GM12878 (cell line): Measurements from ENCODE around the gene UNC93A. TPM values are rescaled to one million over a fixed set of nuclear protein-coding genes. Genes with fewer than 3 reads are reported as not detected.

Experiments used
- ATAC-seq: fragments of 200-7000 bp; cut with Tn5 transposase; 3 replicates; pipeline ENCODE4 v1.9.1; 2020; ENCODE audit warnings: mild to moderate bottlenecking, moderate library complexity
- BruUV-seq: library from RNA; stranded (reverse); fragments of 400-500 nt; replicated peaks from 2 replicates; lab custom pipeline; 2021; lab: Mats Ljungman, UMichigan
- CTCF ChIA-PET: fragments of 300-600 bp; sonication (Branson Sonifier 250); formaldehyde crosslinking; extraction: SDS; loops from one replicate; lab custom pipeline; 2021; ENCODE audit warnings: inconsistent platforms; lab: Yijun Ruan, JAX
- POLR2A ChIA-PET: fragments of 350-600 bp; formaldehyde crosslinking; extraction: SDS; loops from one replicate; lab custom pipeline; 2021; ENCODE audit warnings: inconsistent platforms; lab: Charles Lee
- RAD21 ChIA-PET: fragments of 300-600 bp; sonication (Branson Sonifier 250); formaldehyde crosslinking; loops from one replicate; lab custom pipeline; 2023; ENCODE audit warnings: antibody characterized with exemption; ENCODE audit not compliant: unreplicated experiment; lab: Charles Lee
- SMC1A ChIA-PET: fragments of 300-600 bp; sonication (Branson Sonifier 250); formaldehyde crosslinking; loops from one replicate; lab custom pipeline; 2023; ENCODE audit not compliant: unreplicated experiment, uncharacterized antibody; lab: Charles Lee
- DNase-seq: peaks from one replicate; pipeline ENCODE4 v3.0.0-alpha.2; 2011; ENCODE audit warnings: low read depth, low spot score
- FAIRE-seq: peaks from 3 replicates; lab custom pipeline; 2011; peaks lifted over from hg19 to GRCh38; lab: Jason Lieb, UNC
- H2AFZ ChIP-seq: 2 replicates; pipeline ENCODE4 v1.6.0; 2011; ENCODE audit warnings: low read depth, low read length, control low read depth; ENCODE audit not compliant: control insufficient read depth
- H3K27ac ChIP-seq: 2 replicates; pipeline ENCODE4 v1.5.1; 2011; ENCODE audit warnings: control low read depth; ENCODE audit not compliant: control insufficient read depth, insufficient read depth
- H3K27me3 ChIP-seq, 2 experiments: replicated peaks in 1 of 2; 2 replicates each; pipeline versions ENCODE4 v1.6.0 to v1.6.1; 2011; ENCODE audit warnings: low read length in 1 of 2; ENCODE audit not compliant: control insufficient read depth in 2 of 2, insufficient read depth in 2 of 2
- H3K36me3 ChIP-seq, 2 experiments: 2 replicates each; pipeline ENCODE4 v1.5.1; 2011; ENCODE audit warnings: low read length in 1 of 2; ENCODE audit not compliant: control insufficient read depth in 2 of 2, insufficient read depth in 2 of 2
- H3K4me1 ChIP-seq: 2 replicates; pipeline ENCODE4 v1.6.1; 2011; ENCODE audit warnings: mild to moderate bottlenecking, low read length, moderate library complexity, mixed read lengths; ENCODE audit not compliant: control insufficient read depth, insufficient read depth
- H3K4me2 ChIP-seq: 2 replicates; pipeline ENCODE4 v1.6.0; 2011; ENCODE audit warnings: control low read depth; ENCODE audit not compliant: control insufficient read depth, insufficient read depth
- H3K4me3 ChIP-seq: fragments of 200-600 bp; sonication (generic); 2 replicates; pipeline ENCODE4 v1.5.1; 2016
- H3K79me2 ChIP-seq: 2 replicates; pipeline ENCODE4 v1.6.0; 2011; ENCODE audit warnings: low read length; ENCODE audit not compliant: control insufficient read depth, insufficient read depth
- H3K9ac ChIP-seq: 2 replicates; pipeline ENCODE4 v1.8.0; 2011; ENCODE audit warnings: low read length, control low read depth, mixed read lengths; ENCODE audit not compliant: control insufficient read depth, insufficient read depth
- H3K9me3 ChIP-seq: replicated peaks from 3 replicates; pipeline ENCODE4 v1.5.1; 2011; ENCODE audit warnings: mild to moderate bottlenecking, low read length; ENCODE audit not compliant: control insufficient read depth, insufficient read depth
- H4K20me1 ChIP-seq: 2 replicates; pipeline ENCODE4 v1.6.0; 2011; ENCODE audit not compliant: control insufficient read depth, insufficient read depth
- ATF2 ChIP-seq: IDR thresholded peaks from 2 replicates; pipeline ENCODE4 v1.6.1; 2012; ENCODE audit warnings: low read length, inconsistent platforms
- BHLHE40 ChIP-seq, 2 experiments: fragments of 450-650 bp in 1 of 2; IDR thresholded peaks; 2 replicates each; pipeline ENCODE4 v1.6.1; 2011 to 2017; ENCODE audit warnings: low read depth in 2 of 2, borderline replicate concordance in 1 of 2, improper control_type of control experiment in 1 of 2, low read length in 1 of 2, mild to moderate bottlenecking in 1 of 2
- CBX3 ChIP-seq: fragments of 200-600 bp; sonication (generic); IDR thresholded peaks from 2 replicates; pipeline ENCODE4 v1.6.1; 2016; ENCODE audit warnings: low read depth, borderline replicate concordance
- CEBPB ChIP-seq, 2 experiments: fragments of 150-350 bp in 1 of 2; IDR thresholded peaks; 2 replicates each; pipeline ENCODE4 v1.6.1; 2012 to 2014; ENCODE audit warnings: low read depth in 2 of 2, low read length in 2 of 2, borderline replicate concordance in 1 of 2, inconsistent platforms in 1 of 2
- CREB1 ChIP-seq: IDR thresholded peaks from 2 replicates; pipeline ENCODE4 v1.6.1; 2012; ENCODE audit warnings: low read depth, mild to moderate bottlenecking, inconsistent platforms
- HDAC6 ChIP-seq: fragments of 200-600 bp; sonication (generic); IDR thresholded peaks from one replicate; pipeline ENCODE4 v1.8.0; 2017; ENCODE audit warnings: antibody characterized with exemption; ENCODE audit not compliant: unreplicated experiment
- LARP7 ChIP-seq: fragments of 450-650 bp; IDR thresholded peaks from 2 replicates; pipeline ENCODE4 v1.6.1; 2017; ENCODE audit warnings: mild to moderate bottlenecking
- NKRF ChIP-seq: fragments of 450-650 bp; conservative IDR thresholded peaks from 2 replicates; pipeline ENCODE4 v1.6.1; 2017; ENCODE audit warnings: mild to moderate bottlenecking, moderate library complexity
- PAX8 ChIP-seq: fragments of 450-650 bp; IDR thresholded peaks from 2 replicates; pipeline ENCODE4 v1.6.1; 2017; ENCODE audit warnings: mild to moderate bottlenecking, moderate library complexity
- RELA ChIP-seq: fragments of 450-650 bp; IDR thresholded peaks from 2 replicates; pipeline ENCODE4 v1.8.0; 2014; ENCODE audit warnings: borderline replicate concordance; ENCODE audit not compliant: partially characterized antibody
- SREBF2 ChIP-seq: IDR thresholded peaks from 2 replicates; pipeline ENCODE4 v1.6.1; 2012; ENCODE audit warnings: mild to moderate bottlenecking, low read length
- ZNF274 ChIP-seq: IDR thresholded peaks from one replicate; pipeline ENCODE4 v1.8.0; 2011; ENCODE audit not compliant: insufficient read length, insufficient read depth
- WGBS: methylation state at CpG from one replicate; pipeline ENCODE4 v1.1.6; 2016; ENCODE audit warnings: low lambda C conversion rate; ENCODE audit not compliant: insufficient replicate concordance, insufficient coverage; ENCODE audit errors: missing lambda C conversion rate; 5-methylcytosine and 5-hydroxymethylcytosine counted together
- in situ Hi-C: fragments of 300-500 bp; cut with MboI; formaldehyde crosslinking; loops from 9 replicates; pipeline ENCODE4 v1.14.3; 2018; ENCODE audit warnings: mixed read lengths
- intact Hi-C: fragments of 100-400 bp; cut with micrococcal nuclease; formaldehyde crosslinking; loops from one replicate; pipeline ENCODE4 v1.14.2; 2022; ENCODE audit not compliant: unreplicated experiment
- polyA plus RNA-seq, 11 experiments: library from polyadenylated mRNA; depleted of rRNA in 4 of 11; unstranded in 6 of 11; stranded (reverse) in 5 of 11; fragments of >200 nt; fragmentation: Nextera tagmentation in 4 of 11; fragmentation: Illumina TruSeq in 1 of 11; extraction: Ambion mirVana in 4 of 11; extraction: Trizol in 1 of 11; gene quantifications; 1 replicate in 1 of 11; 2 replicates in 10 of 11; pipeline versions ENCODE4 v1.2.1 to v1.2.3, GENCODE V29; 2011 to 2016; ENCODE audit warnings: inconsistent platforms in 2 of 11, missing spikeins in 2 of 11, low read depth in 1 of 11
- total RNA-seq, 4 experiments: library from RNA; depleted of rRNA in 3 of 4; stranded (reverse); fragments of >200 nt in 3 of 4; fragmentation: Illumina TruSeq in 1 of 4; extraction: Trizol in 1 of 4; gene quantifications; 2 replicates each; pipeline versions ENCODE4 v1.2.1 to v1.2.3, GENCODE V29; 2013 to 2021
- TF ChIP-seq, protein P1 (sequence below): IDR thresholded peaks from 2 replicates; pipeline ENCODE4 v1.6.1; 2012; ENCODE audit warnings: low read depth, low read length, improper control_type of control experiment
- TF ChIP-seq, protein P2 (sequence below): IDR thresholded peaks from 2 replicates; pipeline ENCODE4 v1.6.1; 2011; ENCODE audit warnings: low read depth, low read length, improper control_type of control experiment, borderline replicate concordance

The UNC93A gene
- total and polyA plus RNA-seq, 10 of the 15 experiments (the other 5 are each of a cell fraction or from before 2014, with no cell fraction given) = 0.37 TPM; not detected in 9

DNA sequence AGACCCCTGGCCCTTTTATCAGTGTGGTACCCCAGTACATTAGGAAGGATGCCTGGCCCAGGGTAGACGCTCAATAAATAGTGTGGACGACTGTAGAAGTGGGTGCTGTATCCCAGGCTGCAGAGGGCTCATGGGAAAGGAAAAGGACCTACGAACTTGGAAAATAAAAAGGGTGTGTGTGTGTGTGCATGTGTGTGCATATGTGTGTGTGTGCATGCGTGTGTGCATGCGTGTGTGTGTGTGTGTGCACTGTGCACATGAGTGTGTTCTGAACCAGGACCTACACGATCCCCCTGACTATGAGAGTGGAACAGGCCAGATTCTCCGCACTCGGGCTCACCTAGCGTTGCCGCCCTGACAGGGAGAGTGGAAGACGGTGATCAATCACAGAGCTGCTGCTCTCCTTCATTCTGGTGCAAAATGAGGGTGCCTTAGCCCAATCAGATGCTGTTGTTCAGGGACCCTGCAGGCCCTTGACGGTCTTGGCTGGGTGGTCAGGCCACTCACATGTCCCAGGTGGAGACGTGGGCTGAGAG lies 3.5 kb upstream of the UNC93A start:
- no peak overlapping the region for H3K4me2 ChIP-seq
- H3K4me3 ChIP-seq = no peak overlapping the region
- in situ Hi-C loops (no loop called here), intact Hi-C loops (no loop called here)
- ChIA-PET CTCF (interaction anchor here (1.1 kb wide), 1 partner anchor 57 kb away, joined by 3 read pairs; no protein-coding TSS in a partner anchor), POLR2A (no interaction called here), SMC1A (no interaction called here), RAD21 (no interaction called here)
- no peak for DNase-seq
- no peak for ATAC-seq
- H3K4me1 ChIP-seq = no peaks in the 10 kb centered on the region
- no peaks in the 10 kb centered on the region for H3K9me3 ChIP-seq
- peaks cover 0 to 2% of the 10 kb centered on the region in 2 experiments; a peak in 2 of 4 replicates for H3K27me3 ChIP-seq
- TF ChIP-seq PAX8 (no peak), BHLHE40 (IDR thresholded peaks at IDR 0.05; ENCODE audit: borderline replicate concordance in 1 of 2, low read depth in 2 of 2, low read length in 1 of 2) (no peak), ATF2 (no peak), CREB1 (no peak), SREBF2 (no peak), LARP7 (no peak), CBX3 (no peak), ZNF274 (no peak), NKRF (no peak), HDAC6 (no peak), CEBPB (IDR thresholded peaks at IDR 0.05; ENCODE audit: borderline replicate concordance in 1 of 2, low read depth in 2 of 2, low read length in 2 of 2) (no peak), RELA (no peak)
- TF ChIP-seq, protein P1, sequence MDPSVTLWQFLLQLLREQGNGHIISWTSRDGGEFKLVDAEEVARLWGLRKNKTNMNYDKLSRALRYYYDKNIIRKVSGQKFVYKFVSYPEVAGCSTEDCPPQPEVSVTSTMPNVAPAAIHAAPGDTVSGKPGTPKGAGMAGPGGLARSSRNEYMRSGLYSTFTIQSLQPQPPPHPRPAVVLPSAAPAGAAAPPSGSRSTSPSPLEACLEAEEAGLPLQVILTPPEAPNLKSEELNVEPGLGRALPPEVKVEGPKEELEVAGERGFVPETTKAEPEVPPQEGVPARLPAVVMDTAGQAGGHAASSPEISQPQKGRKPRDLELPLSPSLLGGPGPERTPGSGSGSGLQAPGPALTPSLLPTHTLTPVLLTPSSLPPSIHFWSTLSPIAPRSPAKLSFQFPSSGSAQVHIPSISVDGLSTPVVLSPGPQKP = no peak
- TF ChIP-seq, protein P2, sequence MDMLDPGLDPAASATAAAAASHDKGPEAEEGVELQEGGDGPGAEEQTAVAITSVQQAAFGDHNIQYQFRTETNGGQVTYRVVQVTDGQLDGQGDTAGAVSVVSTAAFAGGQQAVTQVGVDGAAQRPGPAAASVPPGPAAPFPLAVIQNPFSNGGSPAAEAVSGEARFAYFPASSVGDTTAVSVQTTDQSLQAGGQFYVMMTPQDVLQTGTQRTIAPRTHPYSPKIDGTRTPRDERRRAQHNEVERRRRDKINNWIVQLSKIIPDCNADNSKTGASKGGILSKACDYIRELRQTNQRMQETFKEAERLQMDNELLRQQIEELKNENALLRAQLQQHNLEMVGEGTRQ = no peak
- no peak overlapping the region for H3K27ac ChIP-seq
- no peaks in the 10 kb centered on the region for H3K79me2 ChIP-seq
- H3K36me3 ChIP-seq = no peaks in the 10 kb centered on the region
- H4K20me1 ChIP-seq = no peaks in the 10 kb centered on the region
- no peak overlapping the region for H3K9ac ChIP-seq
- FAIRE-seq = no peak
- no peak overlapping the region for H2AFZ ChIP-seq
- no TSS peak for BruUV-seq
- WGBS = 44% methylated on average over 13 of the region's 13 CpGs
